H1 (cell line): Measurements from ENCODE around the gene VPS26B. TPM values are rescaled to one million over a fixed set of nuclear protein-coding genes. Genes with fewer than 3 reads are reported as not detected.

Experiments used
- EGR1 ChIP-seq: IDR thresholded peaks from 2 replicates; pipeline ENCODE4 v1.6.1; 2011; ENCODE audit warnings: low read depth, low read length, borderline replicate concordance
- KDM1A ChIP-seq: fragments of 200-600, 300-600 bp; sonication (generic); IDR thresholded peaks from 2 replicates; pipeline ENCODE4 v1.7.1; 2016; ENCODE audit warnings: mild to moderate bottlenecking, low read length, borderline replicate concordance
- polyA plus RNA-seq, 7 experiments: library from polyadenylated mRNA; depleted of rRNA in 3 of 7; stranded (reverse) in 5 of 7; unstranded in 2 of 7; fragments of >200 nt in 5 of 7; fragments of 200-250 nt in 2 of 7; gene quantifications; 1 replicate in 5 of 7; 2 replicates in 1 of 7; 4 replicates in 1 of 7; pipeline versions ENCODE4 v1.2.1 to v1.2.3, GENCODE V29; 2011 to 2013; ENCODE audit warnings: missing spikeins in 2 of 7, mixed read lengths in 2 of 7
- total RNA-seq: library from RNA; stranded (reverse); fragmentation: NEBNext Ultra II Directional; extraction: Animal tissue kit (Norgen Biotek cat#: 25700); gene quantifications from 2 replicates; pipeline ENCODE4 v1.2.1, GENCODE V29; 2021
- TF ChIP-seq, protein P1 (sequence below): fragments of 300-600 bp; sonication (generic); IDR thresholded peaks from 2 replicates; pipeline ENCODE4 v1.7.1; 2012; ENCODE audit warnings: low read length, moderate library complexity, mild to moderate bottlenecking, inconsistent platforms; ENCODE audit not compliant: insufficient replicate concordance
- TF ChIP-seq, protein P2 (sequence below): IDR thresholded peaks from 2 replicates; pipeline ENCODE4 v1.6.1; 2012; ENCODE audit warnings: inconsistent platforms

The VPS26B gene
- total and polyA plus RNA-seq, 2 of the 8 experiments (the other 6 are each of a cell fraction or from before 2014, with no cell fraction given), result 18.3 to 27.0 TPM

DNA sequence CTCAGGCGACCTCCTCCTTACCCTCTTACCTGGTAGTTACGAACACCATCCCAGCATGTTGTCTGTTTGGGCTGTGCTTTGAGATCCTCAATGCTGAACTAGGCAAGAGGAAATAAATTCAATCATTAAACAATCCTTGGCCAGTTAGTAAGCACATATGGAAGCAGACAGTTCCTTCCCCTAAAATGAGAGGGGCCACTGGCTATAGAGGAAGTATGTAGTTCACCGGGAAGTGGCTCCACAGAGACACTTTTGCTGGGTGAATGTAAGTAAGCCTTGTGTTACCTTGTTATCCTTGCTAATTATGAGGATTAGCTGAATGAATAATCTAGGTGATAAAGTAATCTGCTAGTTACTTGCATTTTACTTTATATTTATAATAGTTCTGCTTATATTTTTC, 25.8 kb downstream of the VPS26B start (continued):
- TF ChIP-seq, protein P1, sequence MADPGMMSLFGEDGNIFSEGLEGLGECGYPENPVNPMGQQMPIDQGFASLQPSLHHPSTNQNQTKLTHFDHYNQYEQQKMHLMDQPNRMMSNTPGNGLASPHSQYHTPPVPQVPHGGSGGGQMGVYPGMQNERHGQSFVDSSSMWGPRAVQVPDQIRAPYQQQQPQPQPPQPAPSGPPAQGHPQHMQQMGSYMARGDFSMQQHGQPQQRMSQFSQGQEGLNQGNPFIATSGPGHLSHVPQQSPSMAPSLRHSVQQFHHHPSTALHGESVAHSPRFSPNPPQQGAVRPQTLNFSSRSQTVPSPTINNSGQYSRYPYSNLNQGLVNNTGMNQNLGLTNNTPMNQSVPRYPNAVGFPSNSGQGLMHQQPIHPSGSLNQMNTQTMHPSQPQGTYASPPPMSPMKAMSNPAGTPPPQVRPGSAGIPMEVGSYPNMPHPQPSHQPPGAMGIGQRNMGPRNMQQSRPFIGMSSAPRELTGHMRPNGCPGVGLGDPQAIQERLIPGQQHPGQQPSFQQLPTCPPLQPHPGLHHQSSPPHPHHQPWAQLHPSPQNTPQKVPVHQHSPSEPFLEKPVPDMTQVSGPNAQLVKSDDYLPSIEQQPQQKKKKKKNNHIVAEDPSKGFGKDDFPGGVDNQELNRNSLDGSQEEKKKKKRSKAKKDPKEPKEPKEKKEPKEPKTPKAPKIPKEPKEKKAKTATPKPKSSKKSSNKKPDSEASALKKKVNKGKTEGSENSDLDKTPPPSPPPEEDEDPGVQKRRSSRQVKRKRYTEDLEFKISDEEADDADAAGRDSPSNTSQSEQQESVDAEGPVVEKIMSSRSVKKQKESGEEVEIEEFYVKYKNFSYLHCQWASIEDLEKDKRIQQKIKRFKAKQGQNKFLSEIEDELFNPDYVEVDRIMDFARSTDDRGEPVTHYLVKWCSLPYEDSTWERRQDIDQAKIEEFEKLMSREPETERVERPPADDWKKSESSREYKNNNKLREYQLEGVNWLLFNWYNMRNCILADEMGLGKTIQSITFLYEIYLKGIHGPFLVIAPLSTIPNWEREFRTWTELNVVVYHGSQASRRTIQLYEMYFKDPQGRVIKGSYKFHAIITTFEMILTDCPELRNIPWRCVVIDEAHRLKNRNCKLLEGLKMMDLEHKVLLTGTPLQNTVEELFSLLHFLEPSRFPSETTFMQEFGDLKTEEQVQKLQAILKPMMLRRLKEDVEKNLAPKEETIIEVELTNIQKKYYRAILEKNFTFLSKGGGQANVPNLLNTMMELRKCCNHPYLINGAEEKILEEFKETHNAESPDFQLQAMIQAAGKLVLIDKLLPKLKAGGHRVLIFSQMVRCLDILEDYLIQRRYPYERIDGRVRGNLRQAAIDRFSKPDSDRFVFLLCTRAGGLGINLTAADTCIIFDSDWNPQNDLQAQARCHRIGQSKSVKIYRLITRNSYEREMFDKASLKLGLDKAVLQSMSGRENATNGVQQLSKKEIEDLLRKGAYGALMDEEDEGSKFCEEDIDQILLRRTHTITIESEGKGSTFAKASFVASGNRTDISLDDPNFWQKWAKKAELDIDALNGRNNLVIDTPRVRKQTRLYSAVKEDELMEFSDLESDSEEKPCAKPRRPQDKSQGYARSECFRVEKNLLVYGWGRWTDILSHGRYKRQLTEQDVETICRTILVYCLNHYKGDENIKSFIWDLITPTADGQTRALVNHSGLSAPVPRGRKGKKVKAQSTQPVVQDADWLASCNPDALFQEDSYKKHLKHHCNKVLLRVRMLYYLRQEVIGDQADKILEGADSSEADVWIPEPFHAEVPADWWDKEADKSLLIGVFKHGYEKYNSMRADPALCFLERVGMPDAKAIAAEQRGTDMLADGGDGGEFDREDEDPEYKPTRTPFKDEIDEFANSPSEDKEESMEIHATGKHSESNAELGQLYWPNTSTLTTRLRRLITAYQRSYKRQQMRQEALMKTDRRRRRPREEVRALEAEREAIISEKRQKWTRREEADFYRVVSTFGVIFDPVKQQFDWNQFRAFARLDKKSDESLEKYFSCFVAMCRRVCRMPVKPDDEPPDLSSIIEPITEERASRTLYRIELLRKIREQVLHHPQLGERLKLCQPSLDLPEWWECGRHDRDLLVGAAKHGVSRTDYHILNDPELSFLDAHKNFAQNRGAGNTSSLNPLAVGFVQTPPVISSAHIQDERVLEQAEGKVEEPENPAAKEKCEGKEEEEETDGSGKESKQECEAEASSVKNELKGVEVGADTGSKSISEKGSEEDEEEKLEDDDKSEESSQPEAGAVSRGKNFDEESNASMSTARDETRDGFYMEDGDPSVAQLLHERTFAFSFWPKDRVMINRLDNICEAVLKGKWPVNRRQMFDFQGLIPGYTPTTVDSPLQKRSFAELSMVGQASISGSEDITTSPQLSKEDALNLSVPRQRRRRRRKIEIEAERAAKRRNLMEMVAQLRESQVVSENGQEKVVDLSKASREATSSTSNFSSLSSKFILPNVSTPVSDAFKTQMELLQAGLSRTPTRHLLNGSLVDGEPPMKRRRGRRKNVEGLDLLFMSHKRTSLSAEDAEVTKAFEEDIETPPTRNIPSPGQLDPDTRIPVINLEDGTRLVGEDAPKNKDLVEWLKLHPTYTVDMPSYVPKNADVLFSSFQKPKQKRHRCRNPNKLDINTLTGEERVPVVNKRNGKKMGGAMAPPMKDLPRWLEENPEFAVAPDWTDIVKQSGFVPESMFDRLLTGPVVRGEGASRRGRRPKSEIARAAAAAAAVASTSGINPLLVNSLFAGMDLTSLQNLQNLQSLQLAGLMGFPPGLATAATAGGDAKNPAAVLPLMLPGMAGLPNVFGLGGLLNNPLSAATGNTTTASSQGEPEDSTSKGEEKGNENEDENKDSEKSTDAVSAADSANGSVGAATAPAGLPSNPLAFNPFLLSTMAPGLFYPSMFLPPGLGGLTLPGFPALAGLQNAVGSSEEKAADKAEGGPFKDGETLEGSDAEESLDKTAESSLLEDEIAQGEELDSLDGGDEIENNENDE, result no peak
- TF ChIP-seq, protein P2, sequence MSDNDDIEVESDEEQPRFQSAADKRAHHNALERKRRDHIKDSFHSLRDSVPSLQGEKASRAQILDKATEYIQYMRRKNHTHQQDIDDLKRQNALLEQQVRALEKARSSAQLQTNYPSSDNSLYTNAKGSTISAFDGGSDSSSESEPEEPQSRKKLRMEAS, result no peak
- TF ChIP-seq KDM1A (no peak), EGR1 (no peak)
